IMR-90 (cell line): ENCODE data around the gene ZNF407. TPM values are rescaled to one million over a fixed set of nuclear protein-coding genes. Genes with fewer than 3 reads are reported as not detected.

Source experiments
- ATAC-seq: fragments of 200-7000 bp; cut with Tn5 transposase; 2 replicates; pipeline ENCODE4 v1.9.1; 2020; ENCODE audit warnings: low read depth, mild to moderate bottlenecking, moderate library complexity
- BruUV-seq: library from RNA; stranded (reverse); fragments of 400-500 nt; replicated peaks from 2 replicates; lab custom pipeline; 2021; lab: Mats Ljungman, UMichigan
- CTCF ChIA-PET: fragments of 300-600 bp; formaldehyde crosslinking; extraction: SDS; loops from one replicate; lab custom pipeline; 2021; ENCODE audit warnings: antibody characterized with exemption; lab: Yijun Ruan, JAX
- POLR2A ChIA-PET: fragments of 300-600 bp; sonication (Branson Sonifier 250); formaldehyde crosslinking; loops from one replicate; lab custom pipeline; 2022; ENCODE audit warnings: antibody characterized with exemption; ENCODE audit not compliant: unreplicated experiment; lab: Charles Lee
- DNase-seq: peaks from one replicate; pipeline ENCODE4 v3.0.0; 2013
- H2AFZ ChIP-seq: replicated peaks from 2 replicates; pipeline ENCODE3; 2013; ENCODE audit warnings: low read length, mild to moderate bottlenecking; ENCODE audit not compliant: poor library complexity
- H2AK5ac ChIP-seq: 2 replicates; pipeline ENCODE4 v1.6.1; 2013; ENCODE audit warnings: low read depth, low read length, inconsistent platforms
- H2AK9ac ChIP-seq: replicated peaks from 2 replicates; pipeline ENCODE3; 2013; ENCODE audit warnings: mild to moderate bottlenecking, low read depth, low read length, moderate library complexity; ENCODE audit not compliant: poor library complexity
- H2BK120ac ChIP-seq: 2 replicates; pipeline ENCODE4 v1.6.1; 2013; ENCODE audit warnings: low read depth, low read length, inconsistent platforms
- H2BK15ac ChIP-seq: 3 replicates; pipeline ENCODE4 v1.6.1; 2013; ENCODE audit warnings: low read depth, low read length, inconsistent platforms
- H2BK20ac ChIP-seq: 2 replicates; pipeline ENCODE4 v1.6.1; 2013; ENCODE audit warnings: low read depth, mild to moderate bottlenecking, inconsistent platforms, low read length, moderate library complexity
- H2BK5ac ChIP-seq: 2 replicates; pipeline ENCODE4 v1.6.1; 2013; ENCODE audit warnings: mild to moderate bottlenecking, low read depth, low read length, inconsistent platforms; ENCODE audit not compliant: poor library complexity, severe bottlenecking
- H3K14ac ChIP-seq: replicated peaks from 2 replicates; pipeline ENCODE4 v1.6.1; 2013; ENCODE audit warnings: low read depth, low read length, inconsistent platforms
- H3K18ac ChIP-seq: 2 replicates; pipeline ENCODE4 v1.6.1; 2013; ENCODE audit warnings: low read depth, low read length, control low read depth
- H3K23ac ChIP-seq: 2 replicates; pipeline ENCODE4 v1.6.1; 2013; ENCODE audit warnings: low read depth, low read length, inconsistent platforms
- H3K27ac ChIP-seq: 2 replicates; pipeline ENCODE4 v1.5.1; 2013; ENCODE audit warnings: mild to moderate bottlenecking, control low read depth, low read length; ENCODE audit not compliant: insufficient read depth
- H3K27me3 ChIP-seq: 2 replicates; pipeline ENCODE4 v1.6.1; 2013; ENCODE audit warnings: low read length; ENCODE audit not compliant: control insufficient read depth, insufficient read depth
- H3K36me3 ChIP-seq: 2 replicates; pipeline ENCODE4 v1.6.1; 2013; ENCODE audit warnings: low read length, mixed read lengths; ENCODE audit not compliant: control insufficient read depth, insufficient read depth
- H3K4ac ChIP-seq: 2 replicates; pipeline ENCODE4 v1.6.1; 2013; ENCODE audit warnings: low read depth, low read length, inconsistent platforms
- H3K4me1 ChIP-seq: 2 replicates; pipeline ENCODE4 v1.6.1; 2013; ENCODE audit warnings: low read length, mixed read lengths; ENCODE audit not compliant: control insufficient read depth, insufficient read depth
- H3K4me2 ChIP-seq: 2 replicates; pipeline ENCODE4 v1.6.1; 2013; ENCODE audit warnings: low read depth, mild to moderate bottlenecking, control low read depth, low read length, moderate library complexity
- H3K4me3 ChIP-seq: 2 replicates; pipeline ENCODE4 v1.5.1; 2013; ENCODE audit warnings: low read depth, mild to moderate bottlenecking, control low read depth, low read length, moderate library complexity; ENCODE audit not compliant: insufficient read depth
- H3K56ac ChIP-seq: 2 replicates; pipeline ENCODE4 v1.6.1; 2013; ENCODE audit warnings: low read length, inconsistent platforms; ENCODE audit not compliant: insufficient read depth; ENCODE audit errors: extremely low read depth
- H3K79me1 ChIP-seq, 2 experiments: 2 replicates each; pipeline ENCODE4 v1.6.1; 2013; ENCODE audit warnings: low read length in 2 of 2, inconsistent platforms in 1 of 2, low read depth in 1 of 2
- H3K9ac ChIP-seq: 2 replicates; pipeline ENCODE4 v1.6.1; 2013; ENCODE audit warnings: low read depth, low read length, control low read depth
- H3K9me1 ChIP-seq: 2 replicates; pipeline ENCODE4 v1.6.1; 2013; ENCODE audit warnings: low read length, inconsistent platforms; ENCODE audit not compliant: insufficient read depth
- H3K9me3 ChIP-seq: 2 replicates; pipeline ENCODE4 v1.6.1; 2013; ENCODE audit warnings: low read length; ENCODE audit not compliant: control insufficient read depth, insufficient read depth
- H4K20me1 ChIP-seq: 2 replicates; pipeline ENCODE4 v1.6.1; 2013; ENCODE audit warnings: low read length, inconsistent platforms; ENCODE audit not compliant: insufficient read depth
- H4K5ac ChIP-seq: 2 replicates; pipeline ENCODE4 v1.6.1; 2013; ENCODE audit warnings: mild to moderate bottlenecking, low read depth, low read length, control low read depth
- H4K8ac ChIP-seq, 2 experiments: 2 replicates each; pipeline ENCODE4 v1.6.1; 2013; ENCODE audit warnings: low read depth in 2 of 2, low read length in 2 of 2, control low read depth in 1 of 2, inconsistent platforms in 1 of 2
- H4K91ac ChIP-seq: 2 replicates; pipeline ENCODE4 v1.6.1; 2013; ENCODE audit warnings: low read depth, low read length, inconsistent platforms; ENCODE audit not compliant: insufficient read depth
- MAZ ChIP-seq: IDR thresholded peaks from 2 replicates; pipeline ENCODE4 v1.6.1; 2012; ENCODE audit warnings: low read depth, mild to moderate bottlenecking, low read length, improper control_type of control experiment, moderate library complexity, borderline replicate concordance
- NFE2L2 ChIP-seq: fragments of 150-350 bp; IDR thresholded peaks from 2 replicates; pipeline ENCODE4 v1.6.1; 2016; ENCODE audit warnings: low read depth, mild to moderate bottlenecking, low read length
- RCOR1 ChIP-seq: IDR thresholded peaks from 2 replicates; pipeline ENCODE4 v1.6.1; 2012; ENCODE audit warnings: mild to moderate bottlenecking, low read length, improper control_type of control experiment; ENCODE audit not compliant: insufficient replicate concordance
- SMC3 ChIP-seq: fragments of 150-350 bp; IDR thresholded peaks from 2 replicates; pipeline ENCODE4 v1.6.1; 2016; ENCODE audit warnings: low read depth, mild to moderate bottlenecking, antibody characterized with exemption, low read length, moderate library complexity
- WGBS, 2 experiments: methylation state at CpG; one replicate each; pipeline versions ENCODE4 v1.1.5 to v1.1.7; 2013; ENCODE audit warnings: missing lambda C conversion rate in 2 of 2; ENCODE audit not compliant: insufficient read length in 1 of 2; ENCODE audit errors: extremely low coverage in 2 of 2; 5-methylcytosine and 5-hydroxymethylcytosine counted together
- dilution Hi-C: fragments of 300-500 bp; cut with HindIII; formaldehyde crosslinking; loops from one replicate; pipeline ENCODE4 v1.14.3; 2018; ENCODE audit warnings: low sequenced_read_pairs; ENCODE audit not compliant: unreplicated experiment
- in situ Hi-C: fragments of 300-500 bp; cut with MboI; formaldehyde crosslinking; loops from 3 replicates; pipeline ENCODE4 v1.14.3; 2019; ENCODE audit warnings: low sequenced_read_pairs, inconsistent platforms, mixed read lengths
- intact Hi-C: fragments of 100-400 bp; cut with micrococcal nuclease; formaldehyde crosslinking; loops from 2 replicates; pipeline ENCODE4 v1.10.0; 2022
- polyA plus RNA-seq, 3 experiments: library from polyadenylated mRNA; depleted of rRNA; stranded (reverse); fragments of >200 nt; gene quantifications; 2 replicates each; pipeline ENCODE4 v1.2.3, GENCODE V29; 2012; ENCODE audit warnings: low replicate concordance in 1 of 3
- total RNA-seq: library from RNA; depleted of rRNA; stranded (reverse); fragments of >200 nt; gene quantifications from 2 replicates; pipeline ENCODE4 v1.2.3, GENCODE V29; 2012

Gene ZNF407
- total and polyA plus RNA-seq, 2 of the 4 experiments (the other 2 are of a cell fraction), result 3.1 to 20.1 TPM

DNA sequence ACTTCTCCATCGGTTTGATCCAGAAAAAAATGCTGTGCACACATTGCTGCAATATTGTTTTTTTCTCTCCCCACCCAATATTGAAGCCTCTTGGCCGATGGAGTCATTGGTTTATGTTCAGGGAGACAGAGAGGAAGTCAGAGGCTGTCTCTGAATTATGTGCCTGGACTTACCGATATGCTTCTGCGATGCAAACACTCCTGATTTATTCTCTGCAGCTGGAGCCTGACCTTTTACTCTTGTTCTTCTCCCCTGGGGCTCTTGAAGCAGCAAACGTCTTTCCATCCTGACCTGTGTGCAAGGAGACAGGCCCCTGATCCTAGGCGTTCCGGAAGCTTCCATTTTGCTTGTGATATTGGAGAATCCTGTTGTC lies 511.6 kb downstream of the ZNF407 start:
- Histone ChIP-seq H3K56ac (no peak overlapping the region), H2AK9ac (no peak overlapping the region), H3K4me2 (no peak overlapping the region), H3K9ac (no peak overlapping the region), H3K79me1 (no peaks in the 10 kb centered on the region), H3K27ac (no peak overlapping the region), H3K27me3 (peaks cover 11% of the 10 kb centered on the region; the same call in 1 of the 2 replicates), H4K20me1 (no peaks in the 10 kb centered on the region), H3K23ac (no peak overlapping the region), H3K4me1 (no peaks in the 10 kb centered on the region), H3K4me3 (no peak overlapping the region), H4K8ac (no peak overlapping the region), H2AFZ (no peak overlapping the region), H3K14ac (no peak overlapping the region), H3K4ac (no peak overlapping the region), H2AK5ac (no peak overlapping the region), H3K9me3 (no peaks in the 10 kb centered on the region), H2BK20ac (no peak overlapping the region), H2BK15ac (no peak overlapping the region), H4K5ac (no peak overlapping the region), H2BK5ac (no peak overlapping the region), H4K91ac (no peak overlapping the region), H3K9me1 (no peaks in the 10 kb centered on the region), H2BK120ac (no peak overlapping the region), H3K36me3 (no peaks in the 10 kb centered on the region), H3K18ac (no peak overlapping the region)
- in situ Hi-C loops, result no loop called here
- intact Hi-C loops, result loop anchor here (10.0 kb wide), 1 partner anchor 1235 kb away; no protein-coding TSS in a partner anchor
- DNase-seq, result no peak
- BruUV-seq, result no TSS peak
- TF ChIP-seq MAZ (no peak), SMC3 (no peak), RCOR1 (no peak), NFE2L2 (no peak)
- no peak for ATAC-seq
- CTCF ChIA-PET, result interaction anchor here (0.8 kb wide), 1 partner anchor 8 kb away, joined by 3 read pairs; no protein-coding TSS in a partner anchor
- POLR2A ChIA-PET, result no interaction called here
- dilution Hi-C loops, result no loop called here
- 20% methylated on average over 1 of the region's 7 CpGs; no CpG with 5 or more reads in 1 of the 2 experiments for WGBS, 2 experiments
